ENCODE measurements around the gene CCND1. TPM values are rescaled to one million over a fixed set of nuclear protein-coding genes. Genes with fewer than 3 reads are reported as not detected.

The CCND1 gene
- total and polyA plus RNA-seq, 2 of the 8 experiments (the other 6 are each of a cell fraction or from before 2014, with no cell fraction given): 64.5 to 170 TPM

DNA sequence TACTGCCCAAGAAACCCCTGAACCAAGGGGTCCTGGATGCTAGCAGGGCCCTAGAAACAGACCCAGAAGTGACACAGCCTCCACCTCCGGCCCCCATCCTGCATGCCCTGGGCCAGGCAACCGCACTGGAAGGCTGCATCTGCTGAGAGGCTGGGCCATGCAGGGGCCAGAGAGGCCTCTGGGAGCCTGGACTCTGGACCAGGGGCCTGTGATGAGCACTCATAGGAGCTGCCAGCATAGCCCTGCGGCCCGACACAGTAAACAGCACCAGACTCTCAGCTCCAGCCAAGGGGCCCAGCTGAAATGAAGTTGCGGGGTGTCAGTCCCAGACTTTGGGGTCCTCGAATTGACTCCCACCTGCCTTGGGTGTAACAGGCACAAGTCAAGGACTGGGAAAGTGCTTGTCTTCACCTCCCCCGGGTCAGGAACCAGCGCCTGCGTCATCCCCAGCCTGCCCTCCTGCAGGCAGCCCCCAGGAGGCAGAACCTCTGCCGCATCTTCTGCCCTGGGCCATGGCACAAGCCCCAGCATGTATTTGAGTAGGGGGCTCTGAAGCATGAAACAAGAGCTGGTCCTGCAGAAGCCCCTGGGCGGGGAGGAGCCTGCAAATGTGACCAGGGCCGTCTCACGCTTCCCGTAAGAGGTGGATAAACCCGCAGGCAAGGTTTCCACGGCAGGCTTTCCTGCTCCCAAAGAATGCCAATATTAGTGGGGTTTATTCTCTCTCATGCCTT, 25.2 kb upstream of the CCND1 start:
- no peak overlapping the region for H3K56ac ChIP-seq (replicated peaks; ENCODE audit: insufficient read length, low read depth, low read length)
- H2BK15ac ChIP-seq (ENCODE audit: low read length): peak overlapping the region; percentile 88; the same call in 1 of the 2 replicates
- H2BK120ac ChIP-seq (replicated peaks; ENCODE audit: low read depth, low read length): no peak overlapping the region
- H3K9ac ChIP-seq (replicated peaks in 1 of 4; ENCODE audit: extremely low read depth in 1 of 4, low read depth in 3 of 4, low read length in 3 of 4): no peak overlapping the region
- no peaks in the 10 kb centered on the region for H3K9me3 ChIP-seq (ENCODE audit: insufficient read depth in 2 of 2, low read depth in 1 of 2, low read length in 1 of 2)
- H3K18ac ChIP-seq (ENCODE audit: extremely low read depth, low read length): no peak overlapping the region; the same call in 1 of the 2 replicates
- FAIRE-seq: no peak
- H3K4ac ChIP-seq (replicated peaks; ENCODE audit: insufficient read length, low read depth, low read length): no peak overlapping the region
- ChIA-PET CTCF (ENCODE audit: partially characterized antibody) (interaction anchor here (1.3 kb wide), 1 partner anchor 18 kb away, joined by 4 read pairs; no protein-coding TSS in a partner anchor), POLR2A (ENCODE audit: partially characterized antibody) (interaction anchor here (1.0 to 1.4 kb wide), 2 partner anchors 23 to 75 kb away, joined by 3 to 5 read pairs; no protein-coding TSS in a partner anchor)
- peaks cover 0 to 10% (median 2%) of the 10 kb centered on the region in 4 experiments; a peak in 3 of 7 replicates for H3K4me1 ChIP-seq (replicated peaks in 1 of 4; ENCODE audit: control insufficient read depth in 3 of 4, insufficient read depth in 4 of 4, low read length in 3 of 4)
- TF ChIP-seq YY1 (IDR thresholded peaks at IDR 0.05; ENCODE audit: low read depth, low read length) (no peak), SAP30 (IDR thresholded peaks at IDR 0.05; ENCODE audit: insufficient read depth, insufficient replicate concordance, low read length) (no peak), CBX5 (IDR thresholded peaks at IDR 0.05; ENCODE audit: low read depth, low read length) (no peak), JUND (IDR thresholded peaks at IDR 0.05; ENCODE audit: low read length) (no peak), CEBPB (IDR thresholded peaks at IDR 0.05; ENCODE audit: low read depth, low read length) (no peak), TAF7 (optimal IDR thresholded peaks at IDR 0.05; ENCODE audit: borderline replicate concordance, low read depth, low read length) (no peak), NANOG (IDR thresholded peaks at IDR 0.05; ENCODE audit: insufficient read depth, low read depth, low read length, poor library complexity, severe bottlenecking) (no peak), CTCF (IDR thresholded peaks at IDR 0.05; ENCODE audit: control extremely low read depth in 1 of 3, insufficient read depth in 1 of 3, low read depth in 1 of 3, low read length in 3 of 3) (peak in 1 of 3 experiments; percentile 5; a peak in 1 of 4 replicates)
- H2AK5ac ChIP-seq (ENCODE audit: low read depth, low read length): no peak overlapping the region
- H3K14ac ChIP-seq (ENCODE audit: insufficient read length): no peak overlapping the region
- H4K5ac ChIP-seq (ENCODE audit: insufficient read length, low read depth, low read length): no peak overlapping the region
- H3K23me2 ChIP-seq (ENCODE audit: low read depth, low read length): no peaks in the 10 kb centered on the region
- H3K4me3 ChIP-seq (ENCODE audit: extremely low read depth in 1 of 4, insufficient read depth in 2 of 4, low read depth in 3 of 4, low read length in 4 of 4): no peak overlapping the region
- H3K36me3 ChIP-seq (ENCODE audit: control insufficient read depth in 2 of 4, insufficient read depth in 4 of 4, low read length in 3 of 4): no peaks in the 10 kb centered on the region
- H3K4me2 ChIP-seq (ENCODE audit: insufficient read depth in 1 of 2, low read depth in 2 of 2, low read length in 2 of 2): no peak overlapping the region
- no peak overlapping the region for H3K27ac ChIP-seq (ENCODE audit: low read depth, low read length)
- no peak overlapping the region for H4K91ac ChIP-seq (replicated peaks; ENCODE audit: insufficient read length, low read length)
- H2BK5ac ChIP-seq (ENCODE audit: low read depth, low read length): no peak overlapping the region; the same call in 1 of the 2 replicates
- no peaks in the 10 kb centered on the region for H3K79me2 ChIP-seq (ENCODE audit: control insufficient read depth in 1 of 2, insufficient read depth in 2 of 2, low read length in 2 of 2)
- no peaks in the 10 kb centered on the region for H4K20me1 ChIP-seq (replicated peaks in 1 of 2; ENCODE audit: control insufficient read depth in 1 of 2, insufficient read depth in 2 of 2, low read length in 2 of 2)
- 0 out of 2 replicates have a peak overlapping the region, but pooled peaks have one; percentile 72 for H2BK20ac ChIP-seq (ENCODE audit: low read length)
- H3K27me3 ChIP-seq (replicated peaks in 1 of 4; ENCODE audit: control insufficient read depth in 3 of 4, extremely low read depth in 1 of 4, insufficient read depth in 3 of 4, low read length in 3 of 4): no peaks in the 10 kb centered on the region
- H3K79me1 ChIP-seq (ENCODE audit: low read depth, low read length): no peaks in the 10 kb centered on the region
- 93% methylated on average over 16 of the region's 16 CpGs; no CpG with 5 or more reads in 1 of the 2 experiments for WGBS, 2 experiments (ENCODE audit: extremely low coverage in 1 of 2, insufficient coverage in 1 of 2, insufficient read length in 1 of 2, insufficient replicate concordance in 2 of 2, low coverage in 1 of 2, low lambda C conversion rate in 2 of 2, missing lambda C conversion rate in 1 of 2)
- H2BK12ac ChIP-seq (ENCODE audit: low read depth, low read length): peak overlapping the region; percentile 27; the same call in 1 of the 2 replicates
- no peak overlapping the region for H3K23ac ChIP-seq (ENCODE audit: insufficient read length)
- H2AFZ ChIP-seq (ENCODE audit: low read length): no peak overlapping the region
- H4K8ac ChIP-seq (ENCODE audit: extremely low read depth, insufficient read depth, low read length): peak overlapping the region; percentile 69
- DNase-seq (ENCODE audit: low read depth in 1 of 2, low spot score in 2 of 2): no peak

Measured in H1 (cell line).